ENCODE results near the gene SYT7. TPM values are rescaled to one million over a fixed set of nuclear protein-coding genes. Genes with fewer than 3 reads are reported as not detected.

The SYT7 gene
- total RNA-seq, 1 donor, result 0.43 TPM

DNA sequence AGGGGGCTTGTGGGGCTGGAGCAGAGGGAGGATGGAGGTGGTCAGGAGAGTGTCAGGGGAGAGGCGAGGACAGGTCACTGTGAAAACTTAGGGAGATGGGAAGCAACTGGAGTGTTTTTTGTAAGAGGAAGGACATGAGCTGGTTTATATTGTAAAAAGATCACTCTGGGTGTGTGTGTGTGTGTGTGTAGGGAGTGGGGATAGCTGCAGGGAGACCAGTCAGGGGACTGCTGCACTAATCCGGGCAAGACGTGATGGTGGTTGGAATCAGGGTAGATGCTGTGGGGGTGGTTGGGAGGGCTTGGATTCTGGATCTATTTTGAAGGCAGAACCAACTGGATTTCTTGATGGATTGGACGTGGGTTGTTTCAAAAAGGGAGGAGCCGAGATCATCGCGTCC lies 11.3 kb upstream of the SYT7 start:
- TF ChIP-seq, protein P1, sequence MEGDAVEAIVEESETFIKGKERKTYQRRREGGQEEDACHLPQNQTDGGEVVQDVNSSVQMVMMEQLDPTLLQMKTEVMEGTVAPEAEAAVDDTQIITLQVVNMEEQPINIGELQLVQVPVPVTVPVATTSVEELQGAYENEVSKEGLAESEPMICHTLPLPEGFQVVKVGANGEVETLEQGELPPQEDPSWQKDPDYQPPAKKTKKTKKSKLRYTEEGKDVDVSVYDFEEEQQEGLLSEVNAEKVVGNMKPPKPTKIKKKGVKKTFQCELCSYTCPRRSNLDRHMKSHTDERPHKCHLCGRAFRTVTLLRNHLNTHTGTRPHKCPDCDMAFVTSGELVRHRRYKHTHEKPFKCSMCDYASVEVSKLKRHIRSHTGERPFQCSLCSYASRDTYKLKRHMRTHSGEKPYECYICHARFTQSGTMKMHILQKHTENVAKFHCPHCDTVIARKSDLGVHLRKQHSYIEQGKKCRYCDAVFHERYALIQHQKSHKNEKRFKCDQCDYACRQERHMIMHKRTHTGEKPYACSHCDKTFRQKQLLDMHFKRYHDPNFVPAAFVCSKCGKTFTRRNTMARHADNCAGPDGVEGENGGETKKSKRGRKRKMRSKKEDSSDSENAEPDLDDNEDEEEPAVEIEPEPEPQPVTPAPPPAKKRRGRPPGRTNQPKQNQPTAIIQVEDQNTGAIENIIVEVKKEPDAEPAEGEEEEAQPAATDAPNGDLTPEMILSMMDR (IDR thresholded peaks at IDR 0.05; ENCODE audit: insufficient read depth, low read depth, low read length), result no peak
- no peak overlapping the region for H3K4me3 ChIP-seq (ENCODE audit: low read depth, low read length)
- DNase-seq (ENCODE audit: low read depth), result no peak

DNA sequence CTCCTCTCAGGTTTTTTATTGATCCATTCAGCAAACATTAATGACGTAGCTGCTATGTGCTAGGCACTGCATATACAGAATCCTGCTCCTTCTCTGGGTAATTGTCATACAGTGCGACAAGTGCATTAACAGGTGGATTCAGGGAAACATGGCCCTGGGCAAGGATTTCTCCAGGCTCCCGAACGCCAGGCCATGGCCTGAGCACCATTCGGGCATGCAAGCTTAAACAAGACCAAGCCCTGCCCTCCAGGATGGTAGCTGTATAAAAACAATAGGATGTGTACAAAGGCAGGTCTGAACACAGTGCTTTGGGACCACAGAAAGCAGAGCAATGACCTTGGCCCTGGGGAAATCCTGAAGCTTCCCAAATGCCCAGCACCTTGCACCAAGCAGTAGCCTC lies 9.1 kb upstream of the SYT7 start:
- no peak for DNase-seq (ENCODE audit: low read depth)
- TF ChIP-seq, protein P1 (IDR thresholded peaks at IDR 0.05; ENCODE audit: insufficient read depth, low read depth, low read length), result no peak
- H3K4me3 ChIP-seq (ENCODE audit: low read depth, low read length), result no peak overlapping the region

DNA sequence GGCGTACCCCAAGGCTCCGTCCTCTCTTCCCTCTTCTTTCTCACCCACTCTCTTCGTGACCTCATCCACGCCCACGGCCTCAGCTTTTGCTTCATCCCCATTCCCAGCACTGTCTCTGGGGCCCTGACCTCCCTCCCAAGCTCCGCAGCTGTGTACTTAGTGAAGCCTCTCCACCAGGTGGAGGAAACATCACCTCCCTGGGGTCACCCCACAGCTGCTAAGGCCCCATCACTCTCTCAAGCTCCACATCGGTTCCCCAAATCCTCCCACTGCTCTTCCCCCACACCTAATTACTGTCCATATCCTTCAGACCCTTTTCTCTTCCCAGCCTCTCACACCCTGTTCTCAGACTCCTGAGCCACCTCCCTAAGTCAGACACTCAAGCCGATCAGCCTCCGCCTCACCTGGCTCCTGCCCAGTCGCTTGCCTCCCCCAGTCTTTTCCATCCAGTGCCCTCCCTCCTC lies 7.9 kb upstream of the SYT7 start:
- no peak overlapping the region for H3K4me3 ChIP-seq (ENCODE audit: low read depth, low read length)
- DNase-seq (ENCODE audit: low read depth), result no peak
- TF ChIP-seq, protein P1 (IDR thresholded peaks at IDR 0.05; ENCODE audit: insufficient read depth, low read depth, low read length), result no peak

DNA sequence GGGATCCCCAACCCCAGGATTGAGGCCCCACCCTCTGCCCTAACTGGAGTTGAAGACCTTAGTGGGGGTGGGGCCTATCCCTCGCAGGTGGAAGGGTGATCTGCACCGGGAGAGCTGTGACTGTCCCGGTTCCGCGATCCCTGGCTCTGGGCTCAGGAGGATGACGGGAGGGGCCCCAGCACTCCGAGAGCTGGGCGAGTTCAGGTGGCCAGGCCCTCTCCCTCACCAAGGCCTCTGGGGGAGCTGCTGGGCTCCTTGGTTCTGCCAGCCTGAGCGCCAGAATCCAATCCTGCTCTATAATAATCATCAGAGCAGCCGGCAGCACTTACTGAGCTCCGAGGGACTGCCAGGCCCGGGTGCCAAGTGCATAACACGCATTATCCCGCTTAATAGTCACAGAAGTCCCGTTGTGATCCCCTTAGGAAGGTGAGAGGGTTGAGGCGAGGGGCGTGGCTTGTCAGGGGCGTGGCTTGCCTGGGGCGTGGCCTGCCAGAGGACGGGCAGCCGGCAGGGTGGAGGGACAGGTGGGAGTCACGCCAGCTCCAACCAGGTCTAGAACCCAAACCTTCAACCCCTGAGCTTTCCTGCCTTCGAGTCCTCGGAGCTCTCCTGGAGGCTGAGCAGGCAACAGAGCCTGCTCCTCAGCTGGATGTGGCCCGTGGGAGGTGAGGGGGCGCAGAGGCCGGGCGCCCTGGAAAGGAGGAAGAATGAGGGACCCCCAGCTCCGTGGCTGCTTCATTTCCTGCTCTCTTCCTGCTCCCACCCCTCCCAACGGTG lies 7.3 kb upstream of the SYT7 start:
- TF ChIP-seq, protein P1 (IDR thresholded peaks at IDR 0.05; ENCODE audit: insufficient read depth, low read depth, low read length), result peak; percentile 20
- H3K4me3 ChIP-seq (ENCODE audit: low read depth, low read length), result peak overlapping the region; percentile 44
- DNase-seq (ENCODE audit: low read depth), result no peak

DNA sequence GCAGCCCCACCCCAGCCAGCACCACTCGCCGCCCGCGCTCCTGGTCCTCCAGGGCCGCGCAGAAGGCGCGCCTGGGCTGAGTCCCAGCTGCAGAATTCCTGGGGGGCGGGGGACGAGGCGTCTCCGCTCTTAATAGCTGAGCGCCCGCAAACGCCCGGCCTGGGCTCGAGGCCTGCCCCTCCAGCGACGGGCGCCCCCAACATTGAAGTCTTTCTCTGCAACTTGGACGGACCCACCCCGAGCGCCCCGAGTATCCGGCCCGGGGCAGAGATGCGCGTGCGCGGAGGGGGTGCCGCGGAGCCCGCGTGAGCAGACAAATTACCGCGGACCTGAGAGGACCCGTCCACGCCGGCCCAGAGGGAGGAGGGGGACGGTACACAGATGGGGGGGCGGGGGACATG lies 6.7 kb upstream of the SYT7 start:
- TF ChIP-seq, protein P1 (IDR thresholded peaks at IDR 0.05; ENCODE audit: insufficient read depth, low read depth, low read length), result no peak
- H3K4me3 ChIP-seq (ENCODE audit: low read depth, low read length), result peak overlapping the region; percentile 44
- DNase-seq (ENCODE audit: low read depth), result no peak

DNA sequence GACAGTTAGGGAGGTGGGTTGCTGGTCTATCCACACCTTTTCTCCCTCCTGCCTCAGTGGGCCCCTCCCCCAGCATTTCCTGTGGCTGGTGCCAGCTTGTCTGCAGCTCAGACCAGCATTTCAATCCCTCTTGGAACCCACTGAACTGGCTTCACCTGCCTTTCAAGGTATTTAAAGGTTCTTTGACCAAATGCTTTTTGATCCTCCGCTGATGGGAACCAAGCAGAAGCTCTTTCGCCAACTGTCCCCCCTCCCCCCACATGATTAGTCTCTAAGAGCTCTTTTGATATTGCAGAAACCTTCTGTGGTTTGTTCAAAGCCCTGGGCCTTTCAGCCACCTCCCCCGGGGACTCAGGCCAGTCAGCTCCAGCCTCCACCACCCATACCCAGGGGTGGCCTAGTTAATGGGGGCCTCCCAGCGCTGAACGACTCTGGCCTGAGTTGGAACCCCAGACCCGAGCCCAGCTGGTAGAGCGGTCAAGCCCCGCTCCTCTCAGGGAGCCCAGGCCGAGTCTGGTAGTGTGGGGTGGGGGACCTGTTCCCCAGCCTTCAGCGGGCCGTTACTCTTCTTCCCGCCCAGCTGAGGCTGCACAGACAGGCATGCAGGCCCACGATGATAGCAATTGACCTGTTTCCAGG lies 6.0 kb upstream of the SYT7 start:
- TF ChIP-seq, protein P1 (IDR thresholded peaks at IDR 0.05; ENCODE audit: insufficient read depth, low read depth, low read length), result no peak
- no peak overlapping the region for H3K4me3 ChIP-seq (ENCODE audit: low read depth, low read length)
- DNase-seq (ENCODE audit: low read depth), result no peak
